ENCODE data around the gene EXOC5.
"Not testable (repeated sequence)": the region's sequence is repeated elsewhere in the genome, so short reads cannot be mapped to it uniquely, and the experiment has no call there.

Gene EXOC5

GRCh38 chr14:57258221-57258620 lies 10.5 kb downstream of the EXOC5 start:
- not testable (repeated sequence) for DNase-seq

- DNase-seq, result no peak
Observed at GRCh38 chr14:57254884-57255283, 13.8 kb downstream of the EXOC5 start.

DNA sequence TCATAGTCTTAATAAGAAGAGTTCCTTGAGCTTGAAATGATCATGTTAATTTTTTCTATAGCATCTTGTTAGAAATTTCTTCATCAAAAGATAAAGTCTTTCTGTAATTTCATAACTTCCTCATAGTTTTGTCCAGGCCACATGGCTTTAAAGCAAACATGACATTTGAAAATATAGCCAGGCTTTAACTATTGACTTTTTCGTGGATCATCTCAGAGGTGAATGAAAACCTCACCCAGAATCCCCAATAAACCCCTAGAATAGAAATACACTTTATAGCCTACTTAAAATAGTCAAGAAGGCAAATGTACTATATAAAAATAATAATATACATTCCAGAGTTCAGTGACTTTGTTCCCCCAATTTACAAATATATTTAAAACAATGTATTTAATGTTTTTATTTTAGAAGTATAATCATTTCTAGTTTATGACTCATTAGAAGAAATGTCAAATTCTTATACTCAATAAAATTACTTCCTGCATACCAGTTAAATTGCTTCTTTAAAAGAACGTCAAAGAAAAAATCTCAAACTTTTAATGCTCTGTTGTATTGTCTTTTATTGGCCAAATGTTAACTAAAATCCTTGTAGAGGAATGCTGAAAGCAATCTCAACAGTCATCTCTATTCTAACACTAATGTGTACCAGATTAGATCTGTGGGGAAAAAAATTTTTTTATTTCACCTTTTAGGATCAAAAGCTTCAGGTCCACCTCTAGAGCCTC lies 21.6 kb downstream of the EXOC5 start:
- no peak for DNase-seq

DNA sequence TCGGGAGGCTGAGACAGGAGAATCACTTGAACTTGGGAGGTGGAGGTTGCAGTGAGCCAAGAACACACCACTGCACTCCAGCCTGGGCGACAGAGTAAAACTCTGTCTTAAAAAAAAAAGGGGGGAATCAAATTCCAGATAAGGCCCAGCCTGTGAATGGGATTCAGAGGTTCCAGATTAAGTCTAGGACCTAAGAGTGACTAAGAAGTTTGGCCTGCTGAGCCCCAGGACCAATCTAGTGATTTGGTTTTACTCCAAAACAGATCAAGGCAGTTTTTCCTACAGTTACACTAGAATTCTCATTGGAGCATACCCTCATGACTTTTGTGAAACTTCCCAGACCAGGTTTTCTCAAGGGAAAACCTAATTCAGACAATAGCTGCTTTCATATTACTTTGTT lies 22.8 kb downstream of the EXOC5 start:
- no peak for DNase-seq

GRCh38 chr14:57244106-57244505 lies 24.6 kb downstream of the EXOC5 start:
- DNase-seq, result no peak

DNA sequence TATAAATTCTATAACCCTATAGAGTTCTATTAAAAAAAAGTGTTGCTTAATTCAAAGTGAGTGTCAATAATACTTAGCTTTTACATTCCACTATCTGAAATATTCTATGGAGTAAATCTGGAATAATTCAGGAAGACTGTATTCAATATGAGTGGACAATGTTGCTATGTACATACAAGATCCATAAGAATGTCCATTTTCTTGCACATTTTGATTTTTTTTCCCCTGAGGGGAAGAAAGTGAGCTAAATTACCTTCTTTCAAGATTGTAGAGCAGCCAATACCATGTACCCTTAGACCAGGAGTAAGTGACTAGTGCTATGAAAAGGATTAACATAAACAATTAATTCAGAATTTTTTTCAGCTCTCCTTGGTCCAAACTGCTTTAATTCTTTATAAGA lies 25.4 kb downstream of the EXOC5 start:
- no peak for DNase-seq

DNA sequence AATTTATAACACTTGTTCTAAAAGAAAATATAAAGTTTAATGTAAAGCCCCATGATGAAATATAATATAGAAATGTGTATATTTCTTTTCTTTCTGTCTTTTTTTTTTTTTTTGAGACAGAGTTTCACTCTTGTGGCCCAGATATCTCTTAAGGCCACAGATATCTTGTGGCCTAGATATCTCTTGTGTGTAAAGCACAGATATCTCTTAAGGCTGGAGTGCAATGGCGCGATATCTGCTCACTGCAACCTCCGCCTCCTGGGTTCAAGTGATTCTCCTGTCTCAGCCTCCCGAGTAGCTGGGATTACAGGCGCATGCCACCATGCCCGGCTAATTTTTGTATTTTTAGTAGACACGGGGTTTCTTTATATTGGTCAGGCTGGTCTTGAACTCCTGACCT lies 28.6 kb downstream of the EXOC5 start:
- not testable (repeated sequence) for DNase-seq

- DNase-seq, result no peak
Observed at GRCh38 chr14:57232006-57232405, 36.7 kb downstream of the EXOC5 start.

- DNase-seq, result not testable (repeated sequence)
Observed at GRCh38 chr14:57228320-57228719, 40.4 kb downstream of the EXOC5 start.

DNA sequence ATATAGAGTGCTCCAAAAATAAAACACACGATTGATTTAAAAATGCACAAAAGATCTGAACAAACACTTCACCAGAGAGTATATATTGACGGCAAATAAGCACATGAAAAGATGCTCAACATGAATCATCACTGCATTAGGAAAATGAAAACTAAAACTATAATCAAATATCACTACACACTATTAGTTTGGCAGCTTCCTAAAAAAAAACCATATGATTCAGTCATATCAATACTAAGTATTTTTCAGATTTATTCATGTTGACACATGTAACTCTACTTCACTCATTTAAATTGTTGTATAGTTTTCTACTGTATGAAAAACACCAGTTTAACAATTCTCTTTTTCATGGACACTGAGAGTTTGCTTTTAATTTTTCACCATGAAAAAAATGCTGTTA lies 41.6 kb downstream of the EXOC5 start:
- DNase-seq, result no peak

DNA sequence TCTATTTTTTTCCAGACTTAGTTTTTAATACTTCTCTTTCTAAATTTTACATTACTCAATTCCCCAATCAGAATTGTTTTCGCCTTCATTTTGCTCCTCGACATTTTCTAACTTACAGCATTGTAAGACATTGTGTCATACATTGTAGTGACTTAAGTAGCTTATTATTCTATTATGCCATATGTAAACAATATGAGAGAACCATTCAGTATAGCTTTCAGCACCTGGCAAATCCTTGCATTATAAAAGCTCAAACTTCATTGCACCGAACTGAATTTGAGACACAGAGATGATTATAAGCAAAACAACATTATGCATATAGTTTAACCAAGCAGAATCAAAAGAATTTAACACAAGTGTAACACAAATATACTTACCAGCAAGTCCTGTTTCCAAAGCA lies 46.8 kb downstream of the EXOC5 start:
- DNase-seq, result no peak

- no peak for DNase-seq
Observed at GRCh38 chr14:57212919-57213318, 55.8 kb downstream of the EXOC5 start.

DNA sequence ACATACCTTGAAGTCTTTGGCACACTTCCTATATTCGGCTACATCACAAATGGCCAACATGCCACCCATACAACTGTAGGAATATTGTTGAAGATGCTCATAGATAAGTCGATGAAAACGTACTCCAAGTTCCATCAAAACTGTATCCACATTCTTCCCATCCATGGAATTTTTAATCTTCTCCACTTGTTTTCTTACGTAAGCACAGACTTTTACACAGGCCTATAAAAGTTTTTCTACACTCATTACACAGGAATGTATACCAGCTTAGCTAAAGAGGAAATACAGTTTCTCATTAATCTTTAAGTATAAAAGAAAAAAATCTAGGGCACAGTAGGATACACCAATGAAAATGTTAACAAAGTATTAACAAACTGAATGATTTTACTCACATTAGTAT lies 59.1 kb downstream of the EXOC5 start:
- no peak for DNase-seq

DNA sequence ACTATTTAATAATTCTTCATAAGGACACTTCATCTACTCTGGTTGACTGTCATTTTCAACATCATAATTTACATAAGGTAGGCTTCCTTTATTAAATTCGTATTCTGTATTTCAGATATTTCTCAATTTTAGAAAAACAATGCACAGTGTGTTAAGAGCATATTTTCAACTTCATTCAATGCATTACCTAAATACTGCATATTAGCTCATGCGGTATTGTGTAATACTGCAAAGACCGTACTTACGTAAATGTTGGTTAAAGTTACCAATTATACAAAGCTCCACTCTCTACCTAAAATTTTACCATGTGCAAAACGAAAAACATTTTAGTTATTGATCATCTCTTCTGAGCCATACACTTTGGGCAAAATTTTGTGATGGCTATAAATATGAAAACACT lies 62.8 kb downstream of the EXOC5 start:
- no peak for DNase-seq

GRCh38 chr14:57202672-57203071 lies 66.0 kb downstream of the EXOC5 start:
- not testable (repeated sequence) for DNase-seq

DNA sequence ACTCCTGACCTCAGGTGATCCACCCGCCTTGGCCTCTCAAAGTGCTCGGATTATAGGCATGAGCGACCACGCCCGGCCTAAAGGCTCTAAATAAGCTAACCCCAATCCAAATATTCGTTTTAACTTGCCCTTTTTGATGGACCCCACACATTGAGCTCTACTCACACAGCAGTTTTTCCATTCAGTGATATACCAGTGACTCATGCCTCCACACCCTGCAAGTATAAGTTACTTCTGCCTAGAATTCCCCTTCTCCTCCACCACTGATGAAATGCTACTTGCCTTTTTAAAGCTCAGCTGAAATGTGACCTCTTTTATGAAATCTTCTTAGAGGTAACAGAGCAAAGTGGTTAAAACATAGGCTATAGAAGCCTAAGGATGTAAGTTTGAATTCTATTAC lies 68.8 kb downstream of the EXOC5 start:
- DNase-seq, result no peak

- no peak for DNase-seq
Observed at GRCh38 chr14:57189070-57189469, 79.6 kb downstream of the EXOC5 start.

- no peak for DNase-seq
Observed at GRCh38 chr14:57182760-57183503, 85.8 kb downstream of the EXOC5 start.

GRCh38 chr14:57179273-57179672 lies 89.4 kb downstream of the EXOC5 start:
- DNase-seq, result no peak

DNA sequence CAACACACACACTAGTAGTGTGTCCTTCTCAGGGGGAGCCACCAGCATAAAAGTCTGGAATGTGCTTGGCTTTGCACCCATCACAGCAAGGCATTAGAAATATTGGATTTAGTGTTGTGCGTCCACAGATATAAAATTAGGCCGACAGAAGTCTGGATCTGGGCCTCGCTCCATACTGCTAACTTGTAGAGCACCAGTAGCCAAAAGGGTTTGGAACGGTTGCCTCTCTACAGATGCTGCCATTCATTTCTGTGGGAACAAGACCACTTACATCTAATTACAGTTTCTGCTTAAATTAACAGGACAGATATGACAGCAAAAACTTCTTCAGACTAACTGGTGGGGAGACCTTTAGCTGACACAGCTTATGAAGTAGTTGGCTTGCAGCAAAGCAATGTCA lies 94.2 kb downstream of the EXOC5 start:
- DNase-seq, result no peak

GRCh38 chr14:57171903-57172302 lies 96.8 kb downstream of the EXOC5 start:
- no peak for DNase-seq

- no peak for DNase-seq
Observed at GRCh38 chr14:57171363-57171762, 97.3 kb downstream of the EXOC5 start.

DNA sequence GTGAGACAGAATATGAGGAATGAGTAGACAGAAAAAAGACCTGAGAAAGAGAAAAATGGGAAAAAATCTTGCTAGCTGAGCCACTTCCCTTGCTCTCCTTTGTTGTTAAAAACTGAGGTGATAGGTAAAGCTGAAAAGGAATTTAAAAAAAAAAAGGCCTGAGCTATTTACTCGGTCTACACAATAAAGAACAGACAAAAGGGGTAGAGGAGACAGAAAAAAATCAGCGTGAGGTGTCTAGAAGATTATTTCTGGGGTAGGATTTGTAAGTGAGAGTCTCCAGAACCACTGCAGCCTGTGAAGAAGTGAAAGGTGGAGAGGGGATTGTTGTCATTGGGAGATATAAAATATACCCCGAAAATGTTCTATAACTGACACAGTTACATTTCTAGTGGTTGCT lies 98.8 kb downstream of the EXOC5 start:
- no peak for DNase-seq

GRCh38 chr14:57168138-57168679 lies 100.5 kb downstream of the EXOC5 start:
- no peak for DNase-seq
